Small intestine (tissue), 7 donors: Measurements from ENCODE around the gene CRYBA4. TPM values are rescaled to one million over a fixed set of nuclear protein-coding genes. Genes with fewer than 3 reads are reported as not detected.
A peak's percentile ranks its signal among the peaks of the same experiment; 100 is the strongest.

Source experiments
- DNase-seq, 2 donors: peaks; one replicate each; pipeline versions ENCODE4 v3.0.0 to v3.0.0-alpha.2; 2013
- FAIRE-seq: peaks from 2 replicates; lab custom pipeline; 2012; peaks lifted over from hg19 to GRCh38; lab: Jason Lieb, UNC
- H3K27ac ChIP-seq, 3 donors: one replicate each; pipeline ENCODE4 v1.5.1; 2013; ENCODE audit warnings: low read length in 2 of 3, mild to moderate bottlenecking in 2 of 3, control low read depth in 1 of 3, inconsistent platforms in 1 of 3, low read depth in 1 of 3, moderate library complexity in 1 of 3
- H3K27me3 ChIP-seq, 3 donors: one replicate each; pipeline ENCODE4 v1.6.1; 2013; ENCODE audit warnings: low read length in 3 of 3, inconsistent platforms in 1 of 3; ENCODE audit not compliant: control insufficient read depth in 3 of 3, insufficient read depth in 3 of 3
- H3K36me3 ChIP-seq, 3 donors: one replicate each; pipeline ENCODE4 v1.6.1; 2013; ENCODE audit warnings: low read length in 3 of 3, inconsistent platforms in 1 of 3, low read depth in 1 of 3, mild to moderate bottlenecking in 1 of 3, moderate library complexity in 1 of 3; ENCODE audit not compliant: control insufficient read depth in 3 of 3, insufficient read depth in 2 of 3
- H3K4me1 ChIP-seq, 3 donors: one replicate each; pipeline ENCODE4 v1.6.1; 2013; ENCODE audit warnings: low read length in 2 of 3, inconsistent platforms in 1 of 3, low read depth in 1 of 3, mild to moderate bottlenecking in 1 of 3, moderate library complexity in 1 of 3; ENCODE audit not compliant: control insufficient read depth in 3 of 3, insufficient read depth in 2 of 3
- H3K4me3 ChIP-seq, 3 donors: one replicate each; pipeline ENCODE4 v1.5.1; 2013; ENCODE audit warnings: low read length in 3 of 3, control low read depth in 1 of 3, inconsistent platforms in 1 of 3, low read depth in 1 of 3, mild to moderate bottlenecking in 1 of 3, moderate library complexity in 1 of 3
- H3K9me3 ChIP-seq, 2 donors: one replicate each; pipeline ENCODE4 v1.6.1; 2013; ENCODE audit warnings: low read depth in 1 of 2, low read length in 1 of 2; ENCODE audit not compliant: control insufficient read depth in 2 of 2, insufficient read depth in 1 of 2
- WGBS, 3 donors: extraction: QIAGEN DNeasy Blood & Tissue Kit; methylation state at CpG; one replicate each; pipeline ENCODE4 v1.1.7; 2013; 5-methylcytosine and 5-hydroxymethylcytosine counted together
- polyA plus RNA-seq, 4 donors: library from polyadenylated mRNA; stranded (reverse) in 3 of 4; unstranded in 1 of 4; fragments of 200-250 nt in 3 of 4; fragments of 120-200 nt in 1 of 4; gene quantifications; one replicate each; pipeline versions ENCODE4 v1.2.1 to v1.2.3, GENCODE V29; 2013
- donor health status: healthy with polysubstance abuse.
- donor health status: control.
- donor health status: control.
- donor health status: Bipolar disorder and iron deficiency.
- donor health status: healthy.

Gene CRYBA4
- polyA plus RNA-seq, 4 donors = 0.06 to 0.10 TPM; not detected in 2

GRCh38 chr22:26651815-26652214 lies 30.1 kb downstream of the CRYBA4 start:
- FAIRE-seq (no peak), DNase-seq (no peak)
- 72 to 75% (median 73%) methylated on average over 10 of the region's 10 CpGs for WGBS, 3 donors

GRCh38 chr22:26656891-26657851 lies 35.4 kb downstream of the CRYBA4 start, which contains the start of gene MIAT:
Gene MIAT (plus strand): TSS chr22:26657588.
- H3K4me1 ChIP-seq = peaks cover 0 to 11% (median 4%) of the 10 kb centered on the region in 3 donors
- peak within 1 kb of the TSS in 2 of 3 donors; percentile 28 to 30 for H3K4me3 ChIP-seq
- no peaks in the 10 kb centered on the region for H3K36me3 ChIP-seq
- 1 to 3% (median 1%) methylated on average over 61 to 62 of the region's 62 CpGs for WGBS, 3 donors
- peak in 1 of 2 donors; percentile 26 for DNase-seq
- H3K27me3 ChIP-seq = peaks cover 0 to 63% (median 8%) of the 10 kb centered on the region in 3 donors
- no peak for FAIRE-seq
- no peak within 1 kb of the TSS for H3K27ac ChIP-seq
- no peaks in the 10 kb centered on the region for H3K9me3 ChIP-seq

More at GRCh38 chr22:26651815-26652214, 30.1 kb downstream of the CRYBA4 start:
- no peak overlapping the region for H3K27ac ChIP-seq
- no peaks in the 10 kb centered on the region for H3K36me3 ChIP-seq
- no peaks in the 10 kb centered on the region for H3K9me3 ChIP-seq
- peaks cover 0 to 53% (median 7%) of the 10 kb centered on the region in 3 donors for H3K27me3 ChIP-seq
- H3K4me1 ChIP-seq = peaks cover 0 to under 1% (median 0%) of the 10 kb centered on the region in 3 donors
- no peak overlapping the region for H3K4me3 ChIP-seq

- H3K36me3 ChIP-seq = no peaks in the 10 kb centered on the region
- H3K27me3 ChIP-seq = peaks cover 0 to 56% (median 8%) of the 10 kb centered on the region in 3 donors
- peak overlapping the region in 1 of 3 donors; percentile 30 for H3K4me3 ChIP-seq
- DNase-seq (no peak), FAIRE-seq (no peak)
- peaks cover 0 to 11% (median 4%) of the 10 kb centered on the region in 3 donors for H3K4me1 ChIP-seq
- no peak overlapping the region for H3K27ac ChIP-seq
- no peaks in the 10 kb centered on the region for H3K9me3 ChIP-seq
- WGBS, 3 donors = 4 to 8% (median 5%) methylated on average over 11 of the region's 11 CpGs
Measured at GRCh38 chr22:26658161-26658560, 36.4 kb downstream of the CRYBA4 start.

GRCh38 chr22:26658671-26659478 lies 37.1 kb downstream of the CRYBA4 start:
- H3K27me3 ChIP-seq = peaks cover 0 to 56% (median 8%) of the 10 kb centered on the region in 3 donors
- H3K4me1 ChIP-seq = peaks cover 0 to 11% (median 4%) of the 10 kb centered on the region in 3 donors
- no peaks in the 10 kb centered on the region for H3K9me3 ChIP-seq
- peak overlapping the region in 1 of 3 donors; percentile 30 for H3K4me3 ChIP-seq
- FAIRE-seq = no peak
- peak; percentile 35 to 48 for DNase-seq
- H3K36me3 ChIP-seq = no peaks in the 10 kb centered on the region
- 3 to 6% (median 4%) methylated on average over 27 of the region's 27 CpGs for WGBS, 3 donors
- no peak overlapping the region for H3K27ac ChIP-seq

GRCh38 chr22:26660356-26660755 lies 38.6 kb downstream of the CRYBA4 start:
- H3K4me1 ChIP-seq = peaks cover 0 to 11% (median 4%) of the 10 kb centered on the region in 3 donors
- 73 to 82% (median 77%) methylated on average over 6 of the region's 6 CpGs for WGBS, 3 donors
- DNase-seq (no peak), FAIRE-seq (no peak)
- H3K27ac ChIP-seq = no peak overlapping the region
- H3K4me3 ChIP-seq = no peak overlapping the region
- H3K27me3 ChIP-seq = peaks cover 0 to 53% (median 4%) of the 10 kb centered on the region in 3 donors
- H3K36me3 ChIP-seq = no peaks in the 10 kb centered on the region
- no peaks in the 10 kb centered on the region for H3K9me3 ChIP-seq

- DNase-seq = no peak
- Histone ChIP-seq H3K4me1 (peaks cover 0 to 11% (median 4%) of the 10 kb centered on the region in 3 donors), H3K36me3 (no peaks in the 10 kb centered on the region), H3K27me3 (peaks cover 0 to 47% (median 4%) of the 10 kb centered on the region in 3 donors), H3K9me3 (no peaks in the 10 kb centered on the region), H3K4me3 (no peak overlapping the region), H3K27ac (no peak overlapping the region)
- WGBS, 3 donors = 53 to 76% (median 59%) methylated on average over 7 of the region's 7 CpGs
- FAIRE-seq = no peak
Measured at GRCh38 chr22:26660961-26661578, 39.3 kb downstream of the CRYBA4 start.

- H3K4me1 ChIP-seq = peaks cover 0 to 7% (median 3%) of the 10 kb centered on the region in 3 donors
- peaks cover 0 to 40% (median 2%) of the 10 kb centered on the region in 3 donors for H3K27me3 ChIP-seq
- H3K36me3 ChIP-seq = no peaks in the 10 kb centered on the region
- H3K27ac ChIP-seq = no peak overlapping the region
- WGBS, 3 donors = 68 to 89% (median 83%) methylated on average over 2 of the region's 2 CpGs
- DNase-seq = no peak
- FAIRE-seq = no peak
- H3K4me3 ChIP-seq = no peak overlapping the region
- H3K9me3 ChIP-seq = no peaks in the 10 kb centered on the region
Measured at GRCh38 chr22:26662160-26662559, 40.4 kb downstream of the CRYBA4 start.
